HT1080 (cell line): ENCODE measurements around the gene BTBD19. TPM values are rescaled to one million over a fixed set of nuclear protein-coding genes. Genes with fewer than 3 reads are reported as not detected.
"Not testable (repeated sequence)": the region's sequence is repeated elsewhere in the genome, so short reads cannot be mapped to it uniquely, and the experiment has no call there.

Experiments used
- DNase-seq: peaks from one replicate; pipeline ENCODE4 v3.0.0-alpha.2; 2015; ENCODE audit warnings: low read depth
- total RNA-seq: library from RNA; depleted of rRNA; stranded (reverse); fragments of >200 nt; shearing (Covaris generic); gene quantifications from 2 replicates; pipeline ENCODE4 v1.2.3, GENCODE V29; 2014

Gene BTBD19
- total RNA-seq, 1 experiment from 2014 or later: 3.6 TPM

- DNase-seq: no peak
Observed at GRCh38 chr1:44787506-44787905, 20.8 kb upstream of the BTBD19 start.

- DNase-seq: no peak
Observed at GRCh38 chr1:44788120-44788860, 20.0 kb upstream of the BTBD19 start, which contains the start of gene BEST4. Gene BEST4 (minus strand): TSS chr1:44788170. CDS start chr1:44787705, 465 bp downstream.

- no peak for DNase-seq
Observed at GRCh38 chr1:44790968-44791801, 17.1 kb upstream of the BTBD19 start.

GRCh38 chr1:44792736-44793502, 15.4 kb upstream of the BTBD19 start:
- no peak for DNase-seq

- not testable (repeated sequence) for DNase-seq
Observed at GRCh38 chr1:44797886-44798285, 10.4 kb upstream of the BTBD19 start.

GRCh38 chr1:44798481-44799365, 9.6 kb upstream of the BTBD19 start:
- DNase-seq: no peak

- DNase-seq: peak; percentile 96
Observed at GRCh38 chr1:44799770-44800584, 8.3 kb upstream of the BTBD19 start, which contains the start of gene PLK3. Gene PLK3 (plus strand): TSS chr1:44800377. CDS start chr1:44800464, 87 bp downstream.

GRCh38 chr1:44801491-44802305, 6.6 kb upstream of the BTBD19 start:
- no peak for DNase-seq

- DNase-seq: no peak
Observed at GRCh38 chr1:44802306-44803061, 5.8 kb upstream of the BTBD19 start.

GRCh38 chr1:44803062-44803311, 5.3 kb upstream of the BTBD19 start:
- no peak for DNase-seq

- DNase-seq: no peak
Observed at GRCh38 chr1:44803312-44804095, 4.8 kb upstream of the BTBD19 start.

GRCh38 chr1:44805311-44806024, 2.9 kb upstream of the BTBD19 start:
- no peak for DNase-seq

GRCh38 chr1:44806025-44806703, 2.2 kb upstream of the BTBD19 start:
- no peak for DNase-seq

- DNase-seq: no peak
Observed at GRCh38 chr1:44806704-44807363, 1.5 kb upstream of the BTBD19 start, which contains the start of gene DYNLT4. Gene DYNLT4 (minus strand): TSS chr1:44807351. CDS start chr1:44806668, 683 bp downstream.

- DNase-seq: peak; percentile 99
Observed at GRCh38 chr1:44807364-44808062, 810 bp upstream of the BTBD19 start.
